SU-DHL-6 (cell line): Measurements from ENCODE around the gene ROMO1.
"Not testable (repeated sequence)": the region's sequence is repeated elsewhere in the genome, so short reads cannot be mapped to it uniquely, and the experiment has no call there.

Source experiments
- H2AFZ ChIP-seq: fragments of 200-600 bp; sonication (generic); 2 replicates; pipeline ENCODE4 v1.6.1; 2014; ENCODE audit warnings: low read depth, mild to moderate bottlenecking, moderate library complexity, mixed read lengths, antibody characterized with exemption, low read length; ENCODE audit not compliant: severe bottlenecking
- H3F3A ChIP-seq: fragments of 200-600 bp; shearing (Covaris generic); 2 replicates; pipeline ENCODE4 v1.6.0; 2016; ENCODE audit warnings: antibody characterized with exemption, mild to moderate bottlenecking; ENCODE audit not compliant: insufficient read depth
- H3K27ac ChIP-seq: fragments of 200-600 bp; sonication (generic); 2 replicates; pipeline ENCODE4 v1.5.1; 2016; ENCODE audit warnings: low read depth, mild to moderate bottlenecking, low read length, moderate library complexity, mixed read lengths
- H3K27me3 ChIP-seq: fragments of 200-600 bp; sonication (generic), shearing (Covaris generic); 2 replicates; pipeline ENCODE4 v1.6.0; 2014; ENCODE audit warnings: mild to moderate bottlenecking, low read length
- H3K36me3 ChIP-seq: fragments of 200-600 bp; sonication (generic); 2 replicates; pipeline ENCODE4 v1.6.1; 2014; ENCODE audit warnings: mild to moderate bottlenecking, low read length, mixed read lengths
- H3K4me2 ChIP-seq: fragments of 300-600, 200-600 bp; shearing (Covaris generic), sonication (generic); 2 replicates; pipeline ENCODE4 v1.6.0; 2014; ENCODE audit warnings: low read length, low read depth, mild to moderate bottlenecking; ENCODE audit not compliant: poor library complexity, severe bottlenecking
- H3K4me3 ChIP-seq: fragments of 200-600 bp; sonication (generic); 2 replicates; pipeline ENCODE4 v1.5.1; 2014; ENCODE audit warnings: antibody characterized with exemption, low read length, mild to moderate bottlenecking, mixed read lengths; ENCODE audit not compliant: insufficient read depth, poor library complexity, severe bottlenecking
- H3K79me2 ChIP-seq: fragments of 200-600 bp; sonication (generic); 2 replicates; pipeline ENCODE4 v1.6.1; 2014; ENCODE audit warnings: mild to moderate bottlenecking, low read length, moderate library complexity; ENCODE audit not compliant: insufficient read depth
- H3K9ac ChIP-seq: fragments of 200-600 bp; sonication (generic); 2 replicates; pipeline ENCODE4 v1.7.0; 2014; ENCODE audit warnings: mild to moderate bottlenecking, low read length
- H3K9me2 ChIP-seq: fragments of 200-600 bp; sonication (generic); replicated peaks from 2 replicates; pipeline ENCODE4 v1.6.1; 2014; ENCODE audit warnings: low read length; ENCODE audit not compliant: insufficient read depth
- H3K9me3 ChIP-seq: fragments of 200-600 bp; sonication (generic); 2 replicates; pipeline ENCODE4 v1.6.1; 2014; ENCODE audit warnings: low read length, mixed read lengths; ENCODE audit not compliant: insufficient read depth
- H4K20me1 ChIP-seq: fragments of 200-600 bp; sonication (generic); 2 replicates; pipeline ENCODE4 v1.6.1; 2014; ENCODE audit warnings: low read depth, mild to moderate bottlenecking, antibody characterized with exemption, low read length, moderate library complexity, mixed read lengths
- EZH2phosphoT487 ChIP-seq: fragments of 200-600 bp; sonication (generic), shearing (Covaris generic); conservative IDR thresholded peaks from 2 replicates; pipeline ENCODE4 v1.6.1; 2018; ENCODE audit warnings: mild to moderate bottlenecking, antibody characterized with exemption, low read length, moderate library complexity, mixed read lengths
- TF ChIP-seq, protein P1 (sequence below): fragments of 200-600 bp; sonication (generic); IDR thresholded peaks from one replicate; pipeline ENCODE4 v1.5.1; 2017; ENCODE audit warnings: antibody characterized with exemption, mild to moderate bottlenecking, low read length, moderate library complexity; ENCODE audit not compliant: insufficient read depth, poor library complexity, severe bottlenecking

The ROMO1 gene

DNA sequence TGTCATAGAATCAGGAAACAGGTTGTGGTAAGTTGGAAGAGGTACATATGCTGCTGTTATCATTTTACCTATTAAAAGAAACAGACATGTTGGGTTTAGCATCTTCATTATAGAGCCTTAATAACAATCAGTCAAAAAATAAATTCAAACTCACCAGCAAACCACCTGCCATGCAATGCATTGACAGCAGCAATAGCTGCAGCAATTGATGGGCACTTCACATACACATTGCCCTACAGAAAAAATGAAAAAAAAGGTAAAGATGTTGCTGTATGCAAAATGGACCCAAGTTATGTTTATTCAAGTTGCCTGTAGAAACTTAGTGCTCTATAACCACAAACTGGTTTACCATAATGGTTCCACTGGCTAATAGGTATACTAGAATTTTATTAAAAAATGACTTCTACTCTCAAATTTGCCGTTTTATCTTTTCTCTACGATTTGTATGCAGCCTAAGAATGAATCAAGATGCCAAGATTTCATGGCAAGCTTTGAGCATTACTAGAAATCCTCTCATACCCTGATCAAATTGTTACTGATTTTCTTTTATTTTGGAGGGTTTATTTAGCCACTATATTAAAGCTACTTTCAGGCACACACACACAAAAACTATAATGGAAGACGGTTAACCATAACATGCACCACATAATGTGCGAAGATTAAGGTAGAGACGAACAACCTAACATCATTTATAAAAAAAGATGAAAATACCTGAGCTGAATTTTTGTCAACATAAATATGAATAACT, 5.5 kb downstream of the ROMO1 start:
- Histone ChIP-seq H3K79me2 (peaks cover 19% of the 10 kb centered on the region; the same call in 1 of the 2 replicates), H3K4me2 (no peak overlapping the region), H2AFZ (no peak overlapping the region), H3K9me3 (no peaks in the 10 kb centered on the region), H3K27me3 (no peaks in the 10 kb centered on the region), H4K20me1 (peaks cover 40% of the 10 kb centered on the region), H3F3A (peaks cover 98% of the 10 kb centered on the region), H3K36me3 (peaks cover 64% of the 10 kb centered on the region), H3K27ac (no peak overlapping the region), H3K4me3 (no peak overlapping the region), H3K9me2 (no peaks in the 10 kb centered on the region), H3K9ac (no peak overlapping the region)
- TF ChIP-seq, protein P1, sequence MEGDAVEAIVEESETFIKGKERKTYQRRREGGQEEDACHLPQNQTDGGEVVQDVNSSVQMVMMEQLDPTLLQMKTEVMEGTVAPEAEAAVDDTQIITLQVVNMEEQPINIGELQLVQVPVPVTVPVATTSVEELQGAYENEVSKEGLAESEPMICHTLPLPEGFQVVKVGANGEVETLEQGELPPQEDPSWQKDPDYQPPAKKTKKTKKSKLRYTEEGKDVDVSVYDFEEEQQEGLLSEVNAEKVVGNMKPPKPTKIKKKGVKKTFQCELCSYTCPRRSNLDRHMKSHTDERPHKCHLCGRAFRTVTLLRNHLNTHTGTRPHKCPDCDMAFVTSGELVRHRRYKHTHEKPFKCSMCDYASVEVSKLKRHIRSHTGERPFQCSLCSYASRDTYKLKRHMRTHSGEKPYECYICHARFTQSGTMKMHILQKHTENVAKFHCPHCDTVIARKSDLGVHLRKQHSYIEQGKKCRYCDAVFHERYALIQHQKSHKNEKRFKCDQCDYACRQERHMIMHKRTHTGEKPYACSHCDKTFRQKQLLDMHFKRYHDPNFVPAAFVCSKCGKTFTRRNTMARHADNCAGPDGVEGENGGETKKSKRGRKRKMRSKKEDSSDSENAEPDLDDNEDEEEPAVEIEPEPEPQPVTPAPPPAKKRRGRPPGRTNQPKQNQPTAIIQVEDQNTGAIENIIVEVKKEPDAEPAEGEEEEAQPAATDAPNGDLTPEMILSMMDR, result no peak
- no peak for TF ChIP-seq EZH2phosphoT487

DNA sequence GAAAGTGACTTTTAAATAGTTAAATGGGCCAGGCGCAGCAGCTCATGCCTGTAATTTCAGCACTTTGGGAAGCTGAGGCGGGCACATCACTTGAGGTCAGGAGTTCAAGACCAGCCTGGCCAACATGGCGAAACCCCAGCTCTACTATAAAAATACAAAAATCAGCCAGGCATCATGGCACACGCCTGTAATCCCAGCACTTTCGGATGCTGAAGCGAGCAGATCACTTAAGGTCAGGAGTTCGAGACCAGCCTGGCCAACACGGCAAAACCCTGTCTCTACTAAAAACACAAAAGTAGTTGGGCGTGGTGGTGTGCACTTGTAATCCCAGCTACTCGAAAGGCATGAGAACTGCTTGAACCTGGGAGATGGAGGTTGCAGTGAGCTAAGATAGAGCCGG, 6.7 kb downstream of the ROMO1 start:
- H3K36me3 ChIP-seq, result peaks cover 76% of the 10 kb centered on the region
- not testable (repeated sequence) for H3K9ac ChIP-seq, H3K27ac ChIP-seq, H2AFZ ChIP-seq, H3K4me3 ChIP-seq, H3K4me2 ChIP-seq, H3K9me2 ChIP-seq, H3K27me3 ChIP-seq, H3K9me3 ChIP-seq
- peaks cover 25% of the 10 kb centered on the region; the same call in 1 of the 2 replicates for H3K79me2 ChIP-seq
- peaks cover 98% of the 10 kb centered on the region for H3F3A ChIP-seq
- peaks cover 52% of the 10 kb centered on the region for H4K20me1 ChIP-seq

DNA sequence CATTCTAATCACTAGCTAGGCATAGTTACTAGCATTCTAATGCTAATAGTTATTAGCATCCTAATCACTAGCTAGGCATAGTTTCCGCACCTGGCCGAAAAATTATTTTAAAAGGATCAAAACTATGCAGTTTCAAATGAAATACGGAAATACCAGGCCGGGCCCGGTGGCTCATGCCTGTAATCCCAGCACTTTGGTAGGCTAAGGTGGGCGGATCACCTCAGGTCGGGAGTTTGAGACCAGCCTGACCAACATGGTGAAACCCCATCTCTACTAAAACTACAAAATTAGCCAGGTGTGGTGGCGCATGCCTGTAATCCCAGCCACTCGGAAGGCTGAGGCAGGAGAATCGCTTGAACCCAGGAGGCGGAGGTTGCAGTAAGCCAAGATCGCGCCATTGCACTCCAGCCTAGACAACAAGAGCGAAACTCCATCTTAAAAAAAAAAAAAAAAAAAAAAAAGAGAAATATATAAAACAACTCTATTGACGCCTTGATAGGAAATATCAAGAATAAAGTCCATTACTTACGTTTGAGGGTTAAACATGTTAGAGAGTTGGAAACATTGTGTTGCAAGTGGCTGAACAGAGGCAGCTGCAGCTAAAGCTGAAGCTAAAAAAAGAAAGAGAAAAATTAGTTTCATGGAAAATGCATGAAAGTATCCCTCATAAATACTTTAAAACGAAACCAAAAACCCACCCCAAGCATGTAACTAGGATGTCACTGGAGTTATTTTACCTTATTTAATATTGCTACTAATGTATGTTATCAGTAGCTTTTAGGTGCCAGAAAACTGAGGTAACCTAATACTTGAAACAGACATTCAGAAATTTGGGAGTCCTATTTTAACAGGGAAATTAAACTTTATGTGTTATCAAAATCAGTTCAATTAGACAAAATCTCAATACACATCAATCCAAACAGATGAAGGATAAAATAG, 7.7 kb downstream of the ROMO1 start:
- H3F3A ChIP-seq, result peaks cover 98% of the 10 kb centered on the region
- H3K9ac ChIP-seq, H3K27ac ChIP-seq, H3K9me2 ChIP-seq, H2AFZ ChIP-seq, H3K4me2 ChIP-seq, H3K4me3 ChIP-seq, H3K27me3 ChIP-seq, H3K9me3 ChIP-seq: not testable (repeated sequence)
- peaks cover 61% of the 10 kb centered on the region for H4K20me1 ChIP-seq
- H3K36me3 ChIP-seq, result peaks cover 85% of the 10 kb centered on the region
- H3K79me2 ChIP-seq, result peaks cover 31% of the 10 kb centered on the region; the same call in 1 of the 2 replicates

DNA sequence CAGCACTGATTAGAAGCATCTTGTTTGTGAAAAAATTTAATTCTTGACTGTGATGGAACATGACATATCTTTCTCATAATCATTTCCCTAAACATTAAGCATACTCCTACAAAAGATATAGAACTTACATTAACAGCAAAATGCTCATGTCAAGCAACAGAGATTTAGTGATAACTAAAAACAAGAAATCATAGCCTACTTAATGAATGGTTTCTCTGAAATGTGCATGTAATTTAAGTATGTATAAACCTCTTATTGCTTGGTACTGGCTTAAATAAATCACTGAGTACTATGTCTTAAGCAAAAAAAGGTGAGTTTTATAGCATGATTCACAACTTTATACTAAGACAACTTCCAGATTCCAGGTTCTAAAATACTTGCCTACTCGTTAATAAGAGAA, 9.3 kb downstream of the ROMO1 start:
- Histone ChIP-seq H2AFZ (no peak overlapping the region), H3K9ac (no peak overlapping the region), H3K27me3 (no peaks in the 10 kb centered on the region), H3K4me2 (no peak overlapping the region), H3K4me3 (no peak overlapping the region), H3K27ac (no peak overlapping the region), H3K36me3 (peaks cover 88% of the 10 kb centered on the region), H3K79me2 (peaks cover 38% of the 10 kb centered on the region), H3F3A (peaks cover 92% of the 10 kb centered on the region), H3K9me2 (no peaks in the 10 kb centered on the region), H4K20me1 (peaks cover 63% of the 10 kb centered on the region), H3K9me3 (no peaks in the 10 kb centered on the region)
- TF ChIP-seq EZH2phosphoT487, result no peak
- TF ChIP-seq, protein P1, result no peak
